OCI-LY7 (cell line): ENCODE measurements around the gene ZNF605. TPM values are rescaled to one million over a fixed set of nuclear protein-coding genes. Genes with fewer than 3 reads are reported as not detected.
A peak's percentile ranks its signal among the peaks of the same experiment; 100 is the strongest.

Experiments used
- BruUV-seq: library from RNA; stranded (reverse); fragments of 400-500 nt; replicated peaks from 2 replicates; lab custom pipeline; 2021; lab: Mats Ljungman, UMichigan
- CTCF ChIA-PET: fragments of 300-600 bp; sonication (Branson Sonifier 250); formaldehyde crosslinking; loops from one replicate; lab custom pipeline; 2022; ENCODE audit warnings: antibody characterized with exemption; ENCODE audit not compliant: unreplicated experiment; lab: Charles Lee
- POLR2A ChIA-PET: fragments of 300-600 bp; sonication (Branson Sonifier 250); formaldehyde crosslinking; loops from one replicate; lab custom pipeline; 2022; ENCODE audit warnings: antibody characterized with exemption; lab: Charles Lee
- DNase-seq: peaks from one replicate; pipeline ENCODE4 v3.0.0-alpha.2; 2015; ENCODE audit warnings: low spot score
- H2AFZ ChIP-seq: fragments of 200-600 bp; sonication (generic), shearing (Covaris generic); 2 replicates; pipeline ENCODE4 v1.6.1; 2014; ENCODE audit warnings: mild to moderate bottlenecking, antibody characterized with exemption, low read length, moderate library complexity
- H3K27ac ChIP-seq: fragments of 200-600 bp; sonication (generic); 2 replicates; pipeline ENCODE4 v1.5.1; 2014; ENCODE audit warnings: mixed run types, low read depth, mild to moderate bottlenecking, moderate library complexity, low read length, inconsistent platforms; ENCODE audit not compliant: poor library complexity, severe bottlenecking
- H3K36me3 ChIP-seq: fragments of 200-600 bp; sonication (generic); 2 replicates; pipeline ENCODE4 v1.6.1; 2014; ENCODE audit warnings: mild to moderate bottlenecking, antibody characterized with exemption, low read length, moderate library complexity, mixed read lengths; ENCODE audit not compliant: insufficient read depth
- H3K4me1 ChIP-seq: fragments of 200-600 bp; sonication (generic); 2 replicates; pipeline ENCODE4 v1.5.1; 2014; ENCODE audit warnings: mild to moderate bottlenecking, low read length; ENCODE audit not compliant: insufficient read depth, poor library complexity, severe bottlenecking
- H3K4me2 ChIP-seq: fragments of 200-600 bp; sonication (generic); 2 replicates; pipeline ENCODE4 v1.6.1; 2014; ENCODE audit warnings: mild to moderate bottlenecking, low read length
- H3K4me3 ChIP-seq: fragments of 200-600 bp; sonication (generic); 2 replicates; pipeline ENCODE4 v1.5.1; 2014; ENCODE audit warnings: mild to moderate bottlenecking, low read depth, low read length; ENCODE audit not compliant: poor library complexity, severe bottlenecking
- H3K79me2 ChIP-seq: fragments of 200-600 bp; sonication (generic); 2 replicates; pipeline ENCODE4 v1.6.1; 2016; ENCODE audit warnings: low read depth, mild to moderate bottlenecking, low read length, moderate library complexity, mixed read lengths; ENCODE audit not compliant: insufficient read depth
- H3K9me2 ChIP-seq: fragments of 200-600 bp; sonication (generic); 2 replicates; pipeline ENCODE4 v1.6.1; 2016; ENCODE audit warnings: mild to moderate bottlenecking, low read length, mixed read lengths; ENCODE audit not compliant: insufficient read depth
- H3K9me3 ChIP-seq: fragments of 200-600 bp; sonication (generic); 2 replicates; pipeline ENCODE4 v1.6.1; 2014; ENCODE audit warnings: mild to moderate bottlenecking, mixed run types, low read length, mixed read lengths
- H4K20me1 ChIP-seq: fragments of 200-600 bp; sonication (generic); 2 replicates; pipeline ENCODE4 v1.6.1; 2014; ENCODE audit warnings: mild to moderate bottlenecking, antibody characterized with exemption, low read length, moderate library complexity, mixed read lengths; ENCODE audit not compliant: insufficient read depth
- EZH2phosphoT487 ChIP-seq: fragments of 200-600 bp; sonication (generic); IDR thresholded peaks from 2 replicates; pipeline ENCODE4 v1.6.1; 2018; ENCODE audit warnings: low read depth, borderline replicate concordance, mild to moderate bottlenecking, mixed run types, antibody characterized with exemption, low read length, moderate library complexity, mixed read lengths
- intact Hi-C: fragments of 100-400 bp; cut with micrococcal nuclease; formaldehyde crosslinking; loops from one replicate; pipeline ENCODE4 v1.10.0; 2022; ENCODE audit not compliant: unreplicated experiment
- total RNA-seq, 2 experiments: library from RNA; depleted of rRNA in 1 of 2; stranded (reverse); fragments of >200 nt in 1 of 2; shearing (Covaris generic) in 1 of 2; gene quantifications; 2 replicates each; pipeline ENCODE4 v1.2.3, GENCODE V29; 2014 to 2022
- TF ChIP-seq, protein P1 (sequence below): fragments of 200-600 bp; sonication (generic); conservative IDR thresholded peaks from 2 replicates; pipeline ENCODE4 v1.5.1; 2014; ENCODE audit warnings: mild to moderate bottlenecking, antibody characterized with exemption, low read length, moderate library complexity, mixed read lengths

The ZNF605 gene
- total RNA-seq, 2 experiments from 2014 or later = 6.6 to 13.9 TPM

DNA sequence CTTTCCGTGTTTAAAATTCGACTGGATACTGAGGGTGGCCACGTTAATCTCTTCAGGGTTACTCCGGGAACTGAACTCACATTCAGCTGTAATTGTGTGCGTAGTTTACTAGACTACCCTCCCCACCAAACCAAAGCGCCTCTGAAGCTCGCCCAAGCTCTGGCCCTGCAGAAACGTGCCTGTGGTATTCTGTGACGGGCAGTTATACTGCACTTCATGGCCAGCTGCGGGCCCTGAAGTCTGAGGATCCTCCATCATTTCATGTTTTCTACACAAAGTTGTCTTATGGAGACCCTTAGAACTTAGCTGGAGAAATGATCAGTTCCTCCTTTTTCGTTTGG lies 30.7 kb upstream of the ZNF605 start:
- Histone ChIP-seq H3K9me3 (peaks cover 30% of the 10 kb centered on the region), H3K27ac (no peak overlapping the region), H3K79me2 (peaks cover 30% of the 10 kb centered on the region; the same call in 1 of the 2 replicates), H3K36me3 (peaks cover 34% of the 10 kb centered on the region), H4K20me1 (no peaks in the 10 kb centered on the region), H3K4me1 (peaks cover 13% of the 10 kb centered on the region), H3K9me2 (no peaks in the 10 kb centered on the region), H3K4me3 (peak overlapping the region; percentile 94), H3K4me2 (peak overlapping the region; percentile 90), H2AFZ (peak overlapping the region; percentile 100; the same call in 1 of the 2 replicates)
- CTCF ChIA-PET = no interaction called here
- POLR2A ChIA-PET = interaction anchor here (0.9 to 1.4 kb wide), 5 partner anchors 53 to 206 kb away, joined by 3 to 4 read pairs (median 3); partner anchors contain the start of gene ZNF268
- peak; percentile 10 for DNase-seq
- BruUV-seq = no TSS peak
- intact Hi-C loops = loop anchor here (1.0 kb wide), 4 partner anchors 31 to 194 kb away; partner anchors contain the start of genes ZNF140, ZNF268, ZNF605 and ZNF84
- no peak for TF ChIP-seq EZH2phosphoT487
- TF ChIP-seq, protein P1, sequence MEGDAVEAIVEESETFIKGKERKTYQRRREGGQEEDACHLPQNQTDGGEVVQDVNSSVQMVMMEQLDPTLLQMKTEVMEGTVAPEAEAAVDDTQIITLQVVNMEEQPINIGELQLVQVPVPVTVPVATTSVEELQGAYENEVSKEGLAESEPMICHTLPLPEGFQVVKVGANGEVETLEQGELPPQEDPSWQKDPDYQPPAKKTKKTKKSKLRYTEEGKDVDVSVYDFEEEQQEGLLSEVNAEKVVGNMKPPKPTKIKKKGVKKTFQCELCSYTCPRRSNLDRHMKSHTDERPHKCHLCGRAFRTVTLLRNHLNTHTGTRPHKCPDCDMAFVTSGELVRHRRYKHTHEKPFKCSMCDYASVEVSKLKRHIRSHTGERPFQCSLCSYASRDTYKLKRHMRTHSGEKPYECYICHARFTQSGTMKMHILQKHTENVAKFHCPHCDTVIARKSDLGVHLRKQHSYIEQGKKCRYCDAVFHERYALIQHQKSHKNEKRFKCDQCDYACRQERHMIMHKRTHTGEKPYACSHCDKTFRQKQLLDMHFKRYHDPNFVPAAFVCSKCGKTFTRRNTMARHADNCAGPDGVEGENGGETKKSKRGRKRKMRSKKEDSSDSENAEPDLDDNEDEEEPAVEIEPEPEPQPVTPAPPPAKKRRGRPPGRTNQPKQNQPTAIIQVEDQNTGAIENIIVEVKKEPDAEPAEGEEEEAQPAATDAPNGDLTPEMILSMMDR = no peak

DNA sequence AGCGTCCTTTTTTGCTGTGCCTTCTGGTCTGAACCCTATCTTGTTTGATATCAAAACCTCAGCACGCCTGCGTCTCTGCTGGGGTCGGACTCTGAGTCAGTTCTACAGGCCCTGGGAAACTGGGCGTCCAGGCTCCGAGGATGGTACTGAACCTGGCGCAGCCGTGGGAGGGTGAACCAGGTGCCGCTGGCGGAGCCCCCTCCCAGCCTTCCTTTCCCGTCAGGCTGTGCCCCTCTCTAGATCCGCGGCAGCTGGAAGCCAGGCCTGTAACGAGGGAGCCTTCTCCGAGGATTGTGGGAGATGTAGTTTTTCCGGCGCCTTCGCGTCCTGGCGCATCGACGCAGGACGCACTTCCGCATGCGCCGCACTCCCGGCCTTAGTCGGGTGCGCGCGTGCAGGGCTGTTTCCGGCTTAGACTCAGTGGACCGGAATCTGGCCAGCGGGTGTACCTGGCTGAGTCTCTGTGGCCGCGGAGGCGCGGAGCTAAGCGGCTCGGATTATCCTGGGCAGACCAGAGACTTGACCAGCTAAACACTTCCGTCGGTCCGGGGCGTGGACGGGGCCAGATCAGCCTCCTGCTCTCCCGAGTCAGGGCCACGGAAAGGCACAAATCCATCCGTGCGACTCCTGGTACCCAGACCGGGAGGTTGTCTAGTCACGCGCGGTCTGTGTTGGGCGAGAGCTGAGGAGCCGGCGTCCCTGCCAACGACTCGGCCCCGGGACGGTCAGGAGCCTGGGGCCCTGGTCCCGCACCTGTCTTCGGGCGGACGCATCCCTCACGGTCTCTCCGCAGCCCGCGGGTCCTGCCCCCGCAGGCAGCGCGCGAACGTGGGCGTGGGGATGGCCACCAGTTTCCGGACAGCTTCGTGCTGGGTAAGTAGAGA lies 30.1 kb upstream of the ZNF605 start, which contains the start of gene ZNF26:
ZNF26 (plus strand) TSS at position 367 of the 884 bp plus-strand sequence; CDS start at position 841, 474 bp downstream.
- Histone ChIP-seq H3K4me1 (peaks cover 13% of the 10 kb centered on the region), H3K79me2 (peaks cover 29% of the 10 kb centered on the region; the same call in 1 of the 2 replicates), H3K4me3 (peak within 1 kb of the TSS; percentile 94), H3K36me3 (peaks cover 30% of the 10 kb centered on the region), H3K27ac (no peak within 1 kb of the TSS), H4K20me1 (no peaks in the 10 kb centered on the region), H2AFZ (peak within 1 kb of the TSS; percentile 100), H3K9me2 (no peaks in the 10 kb centered on the region), H3K4me2 (peak within 1 kb of the TSS; percentile 90), H3K9me3 (peaks cover 30% of the 10 kb centered on the region)
- TF ChIP-seq EZH2phosphoT487 = no peak
- TF ChIP-seq, protein P1 = no peak
- CTCF ChIA-PET = no interaction called here
- intact Hi-C loops = loop anchor here (1.0 kb wide), 4 partner anchors 30 to 195 kb away; partner anchors contain the start of genes ZNF140, ZNF268, ZNF605 and ZNF84
- DNase-seq = peak; percentile 96
- POLR2A ChIA-PET = interaction anchor here (0.9 to 1.4 kb wide), 7 partner anchors 52 to 206 kb away, joined by 3 to 4 read pairs (median 3); partner anchors contain the start of gene ZNF268
- no TSS peak for BruUV-seq
